CMK (cell line): ENCODE data around the gene BAZ2B.
"Not testable (repeated sequence)": the region's sequence is repeated elsewhere in the genome, so short reads cannot be mapped to it uniquely, and the experiment has no call there.

Experiments
- DNase-seq: peaks from one replicate; pipeline ENCODE4 v3.0.0-alpha.2; 2010; ENCODE audit warnings: low read depth

The BAZ2B gene

GRCh38 chr2:159411460-159411859, 204.9 kb downstream of the BAZ2B start:
- no peak for DNase-seq

GRCh38 chr2:159410276-159410675, 206.1 kb downstream of the BAZ2B start:
- no peak for DNase-seq

GRCh38 chr2:159409116-159409800, 207.1 kb downstream of the BAZ2B start:
- DNase-seq, result no peak

GRCh38 chr2:159402790-159403189, 213.6 kb downstream of the BAZ2B start:
- DNase-seq, result no peak

GRCh38 chr2:159402160-159402559, 214.2 kb downstream of the BAZ2B start:
- not testable (repeated sequence) for DNase-seq

- no peak for DNase-seq
Observed at GRCh38 chr2:159399716-159400415, 216.5 kb downstream of the BAZ2B start.

- DNase-seq, result no peak
Observed at GRCh38 chr2:159396799-159397198, 219.5 kb downstream of the BAZ2B start.

- no peak for DNase-seq
Observed at GRCh38 chr2:159382447-159383028, 233.8 kb downstream of the BAZ2B start.

GRCh38 chr2:159381574-159381973, 234.8 kb downstream of the BAZ2B start:
- DNase-seq, result no peak

GRCh38 chr2:159380685-159381239, 235.6 kb downstream of the BAZ2B start:
- DNase-seq, result no peak

GRCh38 chr2:159379181-159379580, 237.2 kb downstream of the BAZ2B start:
- no peak for DNase-seq

- DNase-seq, result no peak
Observed at GRCh38 chr2:159375241-159375640, 241.1 kb downstream of the BAZ2B start.

- DNase-seq, result no peak
Observed at GRCh38 chr2:159371506-159371905, 244.8 kb downstream of the BAZ2B start.

- DNase-seq, result no peak
Observed at GRCh38 chr2:159366538-159366937, 249.8 kb downstream of the BAZ2B start.

- DNase-seq, result no peak
Observed at GRCh38 chr2:159362816-159363251, 253.5 kb downstream of the BAZ2B start.

GRCh38 chr2:159362094-159362493, 254.3 kb downstream of the BAZ2B start:
- DNase-seq, result no peak

- not testable (repeated sequence) for DNase-seq
Observed at GRCh38 chr2:159361603-159362002, 254.7 kb downstream of the BAZ2B start.

- no peak for DNase-seq
Observed at GRCh38 chr2:159356053-159356554, 260.2 kb downstream of the BAZ2B start.

GRCh38 chr2:159351977-159352376, 264.4 kb downstream of the BAZ2B start:
- DNase-seq, result no peak

GRCh38 chr2:159349674-159350299, 266.6 kb downstream of the BAZ2B start:
- DNase-seq, result no peak

GRCh38 chr2:159326569-159327255, 289.6 kb downstream of the BAZ2B start:
- DNase-seq, result no peak

GRCh38 chr2:159322419-159322818, 293.9 kb downstream of the BAZ2B start:
- no peak for DNase-seq
